HepG2 (cell line): ENCODE data around the gene CTNNA2. TPM values are rescaled to one million over a fixed set of nuclear protein-coding genes. Genes with fewer than 3 reads are reported as not detected.

Experiments
- ARHGAP35 ChIP-seq: sonication (generic); formaldehyde crosslinking; IDR thresholded peaks from 2 replicates; pipeline ENCODE4 v1.9.0; 2022; ENCODE audit warnings: mild to moderate bottlenecking, inconsistent platforms, moderate library complexity, missing genetic modification reagents, borderline replicate concordance
- ARNTL ChIP-seq: sonication (generic); formaldehyde crosslinking; IDR thresholded peaks from 2 replicates; pipeline ENCODE4 v1.4.0; 2020; ENCODE audit warnings: mild to moderate bottlenecking, missing genetic modification reagents
- CBFB ChIP-seq: sonication (generic); formaldehyde crosslinking; IDR thresholded peaks from 2 replicates; pipeline ENCODE4 v1.4.0; 2020; ENCODE audit warnings: missing genetic modification reagents
- CREB1 ChIP-seq, 2 experiments: fragments of 450-650 bp in 1 of 2; IDR thresholded peaks; 2 replicates each; pipeline ENCODE4 v1.6.1; 2016 to 2017; ENCODE audit warnings: control low read depth in 1 of 2, mild to moderate bottlenecking in 1 of 2, missing compliant biosample characterization in 1 of 2, missing genetic modification characterization in 1 of 2
- GATAD1 ChIP-seq: IDR thresholded peaks from 2 replicates; pipeline ENCODE4 v1.6.1; 2016; ENCODE audit warnings: missing genetic modification reagents, missing compliant biosample characterization
- HNF4G ChIP-seq, 2 experiments: sonication (generic) in 1 of 2; formaldehyde crosslinking in 1 of 2; IDR thresholded peaks; 2 replicates each; pipeline versions ENCODE4 v1.4.0 to v1.6.1; 2011 to 2020; ENCODE audit warnings: borderline replicate concordance in 2 of 2, low read depth in 2 of 2, mild to moderate bottlenecking in 2 of 2, low read length in 1 of 2, missing genetic modification reagents in 1 of 2, moderate library complexity in 1 of 2
- KDM3A ChIP-seq: IDR thresholded peaks from 2 replicates; pipeline ENCODE4 v1.6.1; 2018; ENCODE audit warnings: low read depth, missing compliant biosample characterization
- KDM5A ChIP-seq: fragments of 200-600 bp; sonication (generic); IDR thresholded peaks from 2 replicates; pipeline ENCODE4 v1.7.0; 2018; ENCODE audit warnings: antibody characterized with exemption, mild to moderate bottlenecking, low read length, borderline replicate concordance
- KDM6A ChIP-seq: IDR thresholded peaks from 2 replicates; pipeline ENCODE4 v1.6.1; 2016; ENCODE audit warnings: low read depth
- MXD4 ChIP-seq: IDR thresholded peaks from 2 replicates; pipeline ENCODE4 v1.6.1; 2016; ENCODE audit warnings: mild to moderate bottlenecking, missing biosample characterization, missing genetic modification reagents
- THYN1 ChIP-seq: sonication (generic); formaldehyde crosslinking; IDR thresholded peaks from 2 replicates; pipeline ENCODE4 v1.8.1; 2023; ENCODE audit warnings: low read depth, mild to moderate bottlenecking, moderate library complexity, missing genetic modification reagents, borderline replicate concordance
- ZBTB3 ChIP-seq: sonication (generic); formaldehyde crosslinking; IDR thresholded peaks from 2 replicates; pipeline ENCODE4 v1.4.0; 2020; ENCODE audit warnings: low read depth, mild to moderate bottlenecking, moderate library complexity, missing genetic modification reagents, borderline replicate concordance
- ZNF142 ChIP-seq: sonication (generic); formaldehyde crosslinking; IDR thresholded peaks from 2 replicates; pipeline ENCODE4 v1.4.0; 2020; ENCODE audit warnings: missing genetic modification reagents
- ZNF331 ChIP-seq: sonication (generic); formaldehyde crosslinking; IDR thresholded peaks from 2 replicates; pipeline ENCODE4 v1.4.0; 2020; ENCODE audit warnings: missing genetic modification reagents
- ZNF562 ChIP-seq: sonication (generic); formaldehyde crosslinking; IDR thresholded peaks from 2 replicates; pipeline ENCODE4 v1.8.0; 2022; ENCODE audit warnings: missing genetic modification reagents, borderline replicate concordance
- ZNF597 ChIP-seq: sonication (generic); formaldehyde crosslinking; IDR thresholded peaks from 2 replicates; pipeline ENCODE4 v1.5.0; 2020; ENCODE audit warnings: missing genetic modification reagents
- ZNF678 ChIP-seq: sonication (generic); formaldehyde crosslinking; IDR thresholded peaks from 2 replicates; pipeline ENCODE4 v1.4.0; 2020; ENCODE audit warnings: mild to moderate bottlenecking, missing genetic modification reagents
- polyA plus RNA-seq, 8 experiments: library from polyadenylated mRNA; depleted of rRNA in 3 of 8; stranded (reverse) in 7 of 8; unstranded in 1 of 8; fragments of >200 nt; fragmentation: Illumina TruSeq in 4 of 8; extraction: Trizol in 4 of 8; gene quantifications; 2 replicates each; pipeline versions ENCODE4 v1.2.1 to v1.2.3, GENCODE V29; 2011 to 2016; ENCODE audit warnings: low read depth in 4 of 8, missing spikeins in 1 of 8, mixed read lengths in 1 of 8; ENCODE audit not compliant: insufficient read depth in 1 of 8
- total RNA-seq, 5 experiments: library from RNA; depleted of rRNA; stranded (reverse); fragments of >200 nt; fragmentation: Illumina TruSeq; extraction: Trizol; gene quantifications; 2 replicates each; pipeline ENCODE4 v1.2.3, GENCODE V29; 2016; ENCODE audit warnings: low read depth in 1 of 5
- TF ChIP-seq, protein P1 (sequence below): sonication (generic); formaldehyde crosslinking; IDR thresholded peaks from 2 replicates; pipeline ENCODE4 v1.9.0; 2022; ENCODE audit warnings: missing genetic modification reagents, mild to moderate bottlenecking, borderline replicate concordance
- TF ChIP-seq, protein P2 (sequence below): IDR thresholded peaks from 2 replicates; pipeline ENCODE4 v1.6.1; 2016; ENCODE audit warnings: missing compliant biosample characterization, missing genetic modification reagents, borderline replicate concordance

Gene CTNNA2
- total and polyA plus RNA-seq, 2 of the 13 experiments (the other 11 are each of a cell fraction or from before 2014, with no cell fraction given) = not detected

DNA sequence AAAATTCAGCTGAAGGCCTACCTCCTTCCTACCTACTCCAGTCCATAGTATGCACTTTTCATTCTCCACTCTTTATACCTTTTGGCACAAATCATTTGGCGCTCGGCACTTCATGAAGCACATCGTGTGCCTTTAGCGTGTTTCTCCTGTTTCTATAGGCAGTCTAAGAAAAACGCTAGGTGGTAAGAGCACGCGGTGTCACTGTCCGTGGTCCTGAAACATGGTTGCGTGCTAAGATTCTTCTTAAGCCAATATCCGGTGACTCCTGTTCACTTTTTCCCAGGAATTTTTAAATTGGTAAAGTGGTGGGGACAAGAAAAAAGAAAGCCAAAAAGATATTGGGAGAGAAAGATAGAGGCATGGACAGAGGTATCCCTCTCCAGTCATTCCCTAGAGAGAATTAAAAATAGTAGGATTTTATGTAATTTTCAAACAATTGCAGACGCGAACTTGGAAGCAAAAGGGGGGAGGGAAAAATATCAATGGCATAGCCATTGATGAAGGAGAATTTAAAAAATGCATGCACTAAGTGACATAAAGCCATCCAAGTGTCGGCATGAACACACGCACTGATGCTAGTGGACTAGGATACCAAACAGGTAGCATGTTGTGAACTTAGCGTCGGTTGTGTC lies 1.4 kb upstream of the CTNNA2 start (continued):
- TF ChIP-seq KDM3A (CRISPR knock-in tag) (no peak; the same call in 1 of the 2 replicates), KDM5A (no peak), ZNF142 (CRISPR knock-in tag) (peak; percentile 69; the same call in 1 of the 2 replicates), HNF4G (IDR thresholded peaks at IDR 0.05; ENCODE audit: borderline replicate concordance, low read depth, low read length) (no peak), HNF4G (CRISPR knock-in tag; IDR thresholded peaks at IDR 0.05; ENCODE audit: borderline replicate concordance, low read depth) (no peak), MXD4 (peak; percentile 92; the same call in 1 of the 2 replicates), ZNF331 (peak; percentile 91), ZNF597 (no peak), ZNF562 (no peak), KDM6A (CRISPR knock-in tag) (no peak), ZBTB3 (CRISPR knock-in tag) (no peak), ZNF678 (CRISPR knock-in tag) (no peak), GATAD1 (CRISPR knock-in tag) (peak; percentile 67; the same call in 1 of the 2 replicates), ARHGAP35 (CRISPR knock-in tag) (no peak), THYN1 (CRISPR knock-in tag) (0 out of 2 replicates have a peak, but pooled peaks have one; percentile 30), CBFB (CRISPR knock-in tag) (no peak), CREB1 (IDR thresholded peaks at IDR 0.05) (no peak), CREB1 (CRISPR knock-in tag; IDR thresholded peaks at IDR 0.05) (no peak), ARNTL (0 out of 2 replicates have a peak, but pooled peaks have one; percentile 41)
- TF ChIP-seq, protein P1, sequence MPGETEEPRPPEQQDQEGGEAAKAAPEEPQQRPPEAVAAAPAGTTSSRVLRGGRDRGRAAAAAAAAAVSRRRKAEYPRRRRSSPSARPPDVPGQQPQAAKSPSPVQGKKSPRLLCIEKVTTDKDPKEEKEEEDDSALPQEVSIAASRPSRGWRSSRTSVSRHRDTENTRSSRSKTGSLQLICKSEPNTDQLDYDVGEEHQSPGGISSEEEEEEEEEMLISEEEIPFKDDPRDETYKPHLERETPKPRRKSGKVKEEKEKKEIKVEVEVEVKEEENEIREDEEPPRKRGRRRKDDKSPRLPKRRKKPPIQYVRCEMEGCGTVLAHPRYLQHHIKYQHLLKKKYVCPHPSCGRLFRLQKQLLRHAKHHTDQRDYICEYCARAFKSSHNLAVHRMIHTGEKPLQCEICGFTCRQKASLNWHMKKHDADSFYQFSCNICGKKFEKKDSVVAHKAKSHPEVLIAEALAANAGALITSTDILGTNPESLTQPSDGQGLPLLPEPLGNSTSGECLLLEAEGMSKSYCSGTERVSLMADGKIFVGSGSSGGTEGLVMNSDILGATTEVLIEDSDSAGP (CRISPR knock-in tag) = no peak
- TF ChIP-seq, protein P2, sequence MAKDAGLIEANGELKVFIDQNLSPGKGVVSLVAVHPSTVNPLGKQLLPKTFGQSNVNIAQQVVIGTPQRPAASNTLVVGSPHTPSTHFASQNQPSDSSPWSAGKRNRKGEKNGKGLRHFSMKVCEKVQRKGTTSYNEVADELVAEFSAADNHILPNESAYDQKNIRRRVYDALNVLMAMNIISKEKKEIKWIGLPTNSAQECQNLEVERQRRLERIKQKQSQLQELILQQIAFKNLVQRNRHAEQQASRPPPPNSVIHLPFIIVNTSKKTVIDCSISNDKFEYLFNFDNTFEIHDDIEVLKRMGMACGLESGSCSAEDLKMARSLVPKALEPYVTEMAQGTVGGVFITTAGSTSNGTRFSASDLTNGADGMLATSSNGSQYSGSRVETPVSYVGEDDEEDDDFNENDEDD (CRISPR knock-in tag) = peak; percentile 60; the same call in 1 of the 2 replicates
